Tibial artery (tissue), 4 donors: ENCODE results near the gene GBP7.
A peak's percentile ranks its signal among the peaks of the same experiment; 100 is the strongest.
"Not testable (repeated sequence)": the region's sequence is repeated elsewhere in the genome, so short reads cannot be mapped to it uniquely, and the experiment has no call there.

ENCODE experiments used
- DNase-seq, 2 donors: peaks; one replicate each; pipeline ENCODE4 v3.0.0-alpha.2; 2019
- H3K27ac ChIP-seq, 2 donors: fragments of 200-600 bp; sonication (generic) in 1 of 2; 1 replicate in 1 of 2; 2 replicates in 1 of 2; pipeline ENCODE4 v1.5.1; 2018 to 2019; ENCODE audit warnings: mild to moderate bottlenecking in 1 of 2
- H3K27me3 ChIP-seq, 2 donors: fragments of 200-600 bp; sonication (generic) in 1 of 2; one replicate each; pipeline versions ENCODE4 v1.5.1 to v1.6.0; 2016 to 2019
- H3K36me3 ChIP-seq, 3 donors: fragments of 200-600 bp; sonication (generic) in 2 of 3; one replicate each; pipeline ENCODE4 v1.5.1; 2016 to 2019; ENCODE audit warnings: mild to moderate bottlenecking in 2 of 3
- H3K4me1 ChIP-seq, 4 donors: fragments of 200-600 bp; sonication (generic) in 2 of 4; 1 replicate in 3 of 4; 2 replicates in 1 of 4; pipeline ENCODE4 v1.5.1; 2016 to 2019
- H3K4me3 ChIP-seq, 2 donors: fragments of 200-600 bp; sonication (generic) in 1 of 2; 1 replicate in 1 of 2; 2 replicates in 1 of 2; pipeline ENCODE4 v1.5.1; 2018 to 2019; ENCODE audit warnings: mild to moderate bottlenecking in 2 of 2
- H3K9me3 ChIP-seq, 3 donors: fragments of 200-600 bp; sonication (generic) in 1 of 3; one replicate each; pipeline ENCODE4 v1.5.1; 2016 to 2019
- intact Hi-C: fragments of 100-400 bp; cut with DNase I; formaldehyde crosslinking; loops from one replicate; pipeline ENCODE4 v1.15.0; 2023; ENCODE audit warnings: low total_unique reads
- TF ChIP-seq, protein P1 (sequence below), 2 experiments: fragments of 200-600 bp in 1 of 2; fragments of 450-650 bp in 1 of 2; IDR thresholded peaks; one replicate each; pipeline ENCODE4 v1.5.1; 2017 to 2019; ENCODE audit warnings: antibody characterized with exemption in 2 of 2, mild to moderate bottlenecking in 1 of 2, moderate library complexity in 1 of 2

GBP7 gene

DNA sequence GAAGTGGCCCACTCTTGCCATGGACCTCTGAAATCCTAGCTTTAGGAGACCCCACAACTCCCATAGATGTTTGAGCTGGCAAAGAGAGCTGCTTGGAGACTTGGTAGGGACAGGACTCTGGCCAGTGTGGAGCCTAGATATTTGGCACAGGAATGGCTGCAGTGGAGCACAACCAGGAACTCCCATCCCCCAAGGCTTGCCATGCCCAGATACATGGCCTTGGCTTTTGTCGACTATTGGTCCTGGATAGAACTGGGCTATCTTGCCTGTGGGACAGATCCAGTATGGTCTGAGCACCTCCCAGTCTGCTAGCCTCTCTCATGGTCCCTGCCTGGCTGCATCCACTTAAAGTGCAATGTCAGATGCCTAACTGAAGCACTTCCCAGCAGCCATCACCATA, 42.1 kb downstream of the GBP7 start:
- Histone ChIP-seq H3K4me3 (no peak overlapping the region), H3K36me3 (no peaks in the 10 kb centered on the region), H3K27me3 (no peaks in the 10 kb centered on the region), H3K9me3 (peaks cover 0 to 8% (median 0%) of the 10 kb centered on the region in 3 donors), H3K27ac (no peak overlapping the region), H3K4me1 (peaks cover 0 to 17% (median 11%) of the 10 kb centered on the region in 4 donors)
- TF ChIP-seq, protein P1, sequence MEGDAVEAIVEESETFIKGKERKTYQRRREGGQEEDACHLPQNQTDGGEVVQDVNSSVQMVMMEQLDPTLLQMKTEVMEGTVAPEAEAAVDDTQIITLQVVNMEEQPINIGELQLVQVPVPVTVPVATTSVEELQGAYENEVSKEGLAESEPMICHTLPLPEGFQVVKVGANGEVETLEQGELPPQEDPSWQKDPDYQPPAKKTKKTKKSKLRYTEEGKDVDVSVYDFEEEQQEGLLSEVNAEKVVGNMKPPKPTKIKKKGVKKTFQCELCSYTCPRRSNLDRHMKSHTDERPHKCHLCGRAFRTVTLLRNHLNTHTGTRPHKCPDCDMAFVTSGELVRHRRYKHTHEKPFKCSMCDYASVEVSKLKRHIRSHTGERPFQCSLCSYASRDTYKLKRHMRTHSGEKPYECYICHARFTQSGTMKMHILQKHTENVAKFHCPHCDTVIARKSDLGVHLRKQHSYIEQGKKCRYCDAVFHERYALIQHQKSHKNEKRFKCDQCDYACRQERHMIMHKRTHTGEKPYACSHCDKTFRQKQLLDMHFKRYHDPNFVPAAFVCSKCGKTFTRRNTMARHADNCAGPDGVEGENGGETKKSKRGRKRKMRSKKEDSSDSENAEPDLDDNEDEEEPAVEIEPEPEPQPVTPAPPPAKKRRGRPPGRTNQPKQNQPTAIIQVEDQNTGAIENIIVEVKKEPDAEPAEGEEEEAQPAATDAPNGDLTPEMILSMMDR (IDR thresholded peaks at IDR 0.05) = no peak
- intact Hi-C loops = no loop called here
- no peak for DNase-seq

DNA sequence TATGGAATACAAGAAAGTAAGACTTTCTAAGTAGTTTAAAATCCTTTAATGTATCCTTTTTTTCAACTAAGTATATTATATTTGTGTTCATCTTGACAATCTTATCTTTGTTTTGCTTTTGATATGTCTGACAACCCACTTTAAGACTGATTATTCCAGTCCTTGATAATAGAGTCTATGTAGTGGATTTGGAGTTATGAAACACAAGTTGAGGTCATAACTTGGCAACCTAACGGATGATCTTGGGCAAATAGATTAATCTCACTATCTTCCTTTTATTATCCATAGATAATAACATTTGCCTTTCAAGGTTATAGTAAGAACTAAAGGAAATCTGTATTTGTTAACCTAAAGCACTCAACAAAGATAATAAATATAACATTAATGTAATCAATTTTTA, 45.1 kb downstream of the GBP7 start:
- Histone ChIP-seq H3K4me3 (no peak overlapping the region), H3K36me3 (no peaks in the 10 kb centered on the region), H3K27me3 (no peaks in the 10 kb centered on the region), H3K9me3 (no peaks in the 10 kb centered on the region), H3K27ac (peak overlapping the region in 1 of 2 donors; percentile 74), H3K4me1 (peaks cover 0 to 38% (median 23%) of the 10 kb centered on the region in 4 donors)
- intact Hi-C loops = no loop called here
- DNase-seq = no peak
- TF ChIP-seq, protein P1 (IDR thresholded peaks at IDR 0.05) = no peak

DNA sequence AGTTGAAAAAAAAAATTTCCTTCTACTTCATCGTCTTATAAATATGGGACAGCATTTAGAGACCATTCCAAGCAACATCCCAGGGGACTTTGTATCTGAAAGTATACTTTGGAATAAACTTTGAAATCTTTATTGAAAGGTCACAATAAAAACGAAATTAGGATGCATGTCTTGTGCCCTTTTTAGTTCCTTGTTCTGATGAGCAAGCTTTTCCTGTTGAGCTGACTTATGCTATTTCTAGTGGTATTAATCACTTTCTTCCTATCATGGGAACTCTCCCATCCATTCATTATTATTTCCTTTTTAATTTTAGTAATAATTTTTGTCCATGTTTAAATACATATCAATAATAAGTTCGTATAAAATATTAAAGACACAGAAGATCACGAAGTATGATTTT, 45.9 kb downstream of the GBP7 start:
- Histone ChIP-seq H3K4me3 (peak overlapping the region in 1 of 2 donors; percentile 36), H3K27me3 (no peaks in the 10 kb centered on the region), H3K27ac (peak overlapping the region; percentile 74 to 83), H3K4me1 (peaks cover 0 to 38% (median 23%) of the 10 kb centered on the region in 4 donors), H3K9me3 (no peaks in the 10 kb centered on the region), H3K36me3 (no peaks in the 10 kb centered on the region)
- TF ChIP-seq, protein P1 (IDR thresholded peaks at IDR 0.05) = no peak
- intact Hi-C loops = no loop called here
- no peak for DNase-seq

DNA sequence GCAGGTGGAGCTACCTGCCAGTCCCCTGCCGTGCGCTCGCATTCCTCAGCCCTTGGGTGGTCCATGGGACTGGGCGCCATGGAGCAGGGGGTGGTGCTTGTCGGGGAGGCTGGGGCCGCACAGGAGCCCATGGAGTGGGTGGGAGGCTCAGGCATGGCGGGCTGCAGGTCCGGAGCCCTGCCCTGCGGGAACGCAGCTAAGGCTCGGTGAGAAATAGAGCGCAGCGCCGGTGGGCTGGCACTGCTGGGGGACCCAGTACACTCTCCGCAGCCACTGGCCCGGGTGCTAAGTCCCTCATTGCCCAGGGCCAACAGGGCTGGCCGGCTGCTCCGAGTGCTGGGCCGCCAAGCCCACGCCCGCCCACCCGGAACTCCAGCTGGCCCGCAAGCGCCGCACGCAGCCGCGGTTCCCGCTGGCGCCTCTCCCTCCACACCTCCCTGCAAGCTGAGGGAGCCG, 47.8 kb downstream of the GBP7 start:
- intact Hi-C loops, H3K36me3 ChIP-seq, H3K4me3 ChIP-seq, H3K27me3 ChIP-seq, H3K9me3 ChIP-seq: not testable (repeated sequence)
- peak overlapping the region; percentile 74 to 83 for H3K27ac ChIP-seq
- peak in 1 of 2 donors; percentile 64 for DNase-seq
- H3K4me1 ChIP-seq = peaks cover 0 to 53% (median 23%) of the 10 kb centered on the region in 4 donors

DNA sequence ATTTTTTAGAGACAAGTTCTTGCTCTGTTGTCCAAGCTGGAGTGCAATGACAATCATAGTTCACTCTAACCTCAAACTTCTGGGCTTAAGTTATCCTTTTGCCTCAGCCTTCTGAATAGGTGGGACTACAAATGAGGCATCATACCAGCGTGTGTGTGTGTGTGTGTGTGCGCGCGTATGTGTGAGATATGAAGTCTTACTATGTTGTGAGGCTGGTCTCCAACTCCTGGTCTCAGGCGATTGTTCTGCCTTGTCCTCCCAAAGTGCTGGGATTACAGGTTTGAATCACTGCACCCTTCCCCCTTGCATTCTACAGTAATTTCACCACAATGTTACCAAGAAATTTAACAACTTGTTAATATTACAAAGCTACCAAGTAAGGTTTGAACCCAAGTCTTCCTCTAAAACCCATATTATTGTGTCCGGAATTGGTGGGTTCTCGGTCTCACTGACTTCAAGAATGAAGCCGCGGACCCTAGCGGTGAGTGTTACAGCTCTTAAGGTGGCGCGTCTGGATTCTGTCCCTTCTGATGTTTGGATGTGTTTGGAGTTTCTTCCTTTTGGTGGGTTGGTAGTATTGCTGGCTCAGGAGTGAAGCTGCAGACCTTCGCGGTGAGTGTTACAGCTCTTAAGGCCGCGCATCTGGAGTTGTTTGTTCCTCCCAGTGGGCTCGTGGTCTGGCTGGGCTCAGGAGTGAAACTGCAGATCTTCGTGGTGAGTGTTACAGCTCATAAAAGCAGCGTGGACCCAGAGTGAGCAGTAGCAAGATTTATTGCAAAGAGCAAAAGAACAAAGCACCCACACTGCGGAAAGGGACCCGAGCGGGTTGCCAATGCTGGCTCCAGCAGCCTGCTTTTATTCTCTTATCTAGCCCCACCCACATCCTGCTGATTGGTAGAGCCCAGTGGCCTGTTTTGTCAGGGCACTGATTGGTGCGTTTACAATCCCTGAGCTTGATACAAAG, 48.9 kb downstream of the GBP7 start:
- peak overlapping the region; percentile 74 to 83 for H3K27ac ChIP-seq
- H3K9me3 ChIP-seq, H3K36me3 ChIP-seq, H3K27me3 ChIP-seq, intact Hi-C loops: not testable (repeated sequence)
- H3K4me3 ChIP-seq = peak overlapping the region in 1 of 2 donors; percentile 58
- H3K4me1 ChIP-seq = peaks cover 0 to 64% (median 23%) of the 10 kb centered on the region in 4 donors
- peak in 1 of 2 donors; percentile 61 for DNase-seq

DNA sequence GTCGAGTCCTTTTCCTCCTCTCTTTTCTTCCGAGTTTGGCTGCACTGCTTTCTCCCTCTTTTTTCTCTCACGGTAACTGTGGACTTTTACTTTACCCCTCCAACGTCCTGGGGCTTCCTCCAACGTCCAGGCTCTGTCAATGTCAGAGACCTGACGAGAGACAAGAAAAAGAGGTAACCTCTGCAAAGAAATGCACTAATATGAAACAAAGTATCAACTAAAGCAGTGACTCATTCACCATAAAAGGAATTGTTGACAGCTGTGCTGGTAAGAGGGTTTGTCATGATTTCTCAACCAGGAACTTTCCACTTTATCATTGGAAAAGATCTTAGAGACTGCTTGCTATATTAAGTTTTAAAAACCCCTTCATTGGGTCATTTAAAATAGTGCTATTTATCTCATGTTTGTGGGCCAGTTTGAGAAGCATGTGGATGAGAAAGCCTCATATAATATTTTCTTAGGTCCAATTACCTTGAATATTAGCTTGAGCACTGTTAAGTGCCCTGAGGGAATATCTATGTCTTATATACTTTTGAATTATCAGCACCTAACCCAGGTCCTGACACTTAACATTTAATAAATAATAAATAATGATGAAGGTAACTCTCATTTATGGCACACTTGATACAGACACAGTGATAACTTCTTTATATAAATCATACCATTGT, 49.8 kb downstream of the GBP7 start, which contains the start of gene GBP2:
TSS of gene GBP2 (minus strand) at position 202 of the 668 bp plus-strand sequence. CDS start 4,148 bp downstream, outside the sequence.
- no peak for DNase-seq
- peaks cover 0 to 64% (median 23%) of the 10 kb centered on the region in 4 donors for H3K4me1 ChIP-seq
- no peaks in the 10 kb centered on the region for H3K27me3 ChIP-seq
- H3K4me3 ChIP-seq = peak within 1 kb of the TSS; percentile 58 to 66
- H3K9me3 ChIP-seq = no peaks in the 10 kb centered on the region
- H3K36me3 ChIP-seq = peaks cover 8% of the 10 kb centered on the region in 3 donors
- peak within 1 kb of the TSS; percentile 74 to 83 for H3K27ac ChIP-seq
- intact Hi-C loops = no loop called here
- TF ChIP-seq, protein P1 (IDR thresholded peaks at IDR 0.05) = no peak
